DMS 273 treated with DMSO at 0.1 percent for 48 hours (cell line): ENCODE data around the gene NR4A3.

Experiments used
- DNase-seq: peaks from one replicate; lab custom pipeline; 2025; lab: John Stamatoyannopoulos, UW

NR4A3 gene

GRCh38 chr9:99814359-99814758, 7.3 kb upstream of the NR4A3 start:
- DNase-seq, result no peak

- no peak for DNase-seq
Measured at GRCh38 chr9:99816392-99816791, 5.3 kb upstream of the NR4A3 start.

- no peak for DNase-seq
Measured at GRCh38 chr9:99818500-99818899, 3.2 kb upstream of the NR4A3 start.

GRCh38 chr9:99819123-99819855, 2.4 kb upstream of the NR4A3 start:
- DNase-seq, result peak; percentile 70

- peak; percentile 77 for DNase-seq
Measured at GRCh38 chr9:99819856-99820684, 1.6 kb upstream of the NR4A3 start.

GRCh38 chr9:99820685-99821395, 845 bp upstream of the NR4A3 start:
- DNase-seq, result peak; percentile 60

GRCh38 chr9:99822109-99822805, 572 bp downstream of the NR4A3 start:
- peak; percentile 46 for DNase-seq

GRCh38 chr9:99822806-99823591, 1.3 kb downstream of the NR4A3 start:
- DNase-seq, result no peak

GRCh38 chr9:99823681-99824377, 2.1 kb downstream of the NR4A3 start:
- peak; percentile 4 for DNase-seq

GRCh38 chr9:99824378-99825171, 2.9 kb downstream of the NR4A3 start:
- no peak for DNase-seq

GRCh38 chr9:99825172-99826046, 3.7 kb downstream of the NR4A3 start:
- DNase-seq, result no peak

GRCh38 chr9:99826579-99826978, 4.9 kb downstream of the NR4A3 start:
- no peak for DNase-seq

GRCh38 chr9:99827244-99827643, 5.6 kb downstream of the NR4A3 start:
- DNase-seq, result no peak

GRCh38 chr9:99828054-99828416, 6.3 kb downstream of the NR4A3 start:
- DNase-seq, result no peak

GRCh38 chr9:99828417-99829176, 6.9 kb downstream of the NR4A3 start:
- DNase-seq, result no peak

- DNase-seq, result no peak
Measured at GRCh38 chr9:99831857-99832557, 10.3 kb downstream of the NR4A3 start.

GRCh38 chr9:99832558-99832864, 10.8 kb downstream of the NR4A3 start:
- no peak for DNase-seq

GRCh38 chr9:99833735-99834134, 12.1 kb downstream of the NR4A3 start:
- DNase-seq, result no peak
